Subcutaneous adipose tissue (tissue), 4 donors: ENCODE results near the gene RPUSD1. TPM values are rescaled to one million over a fixed set of nuclear protein-coding genes. Genes with fewer than 3 reads are reported as not detected.

ENCODE experiments used
- small RNA-seq: library from RNA; depleted of rRNA; stranded (forward); fragments of <200 nt; gene quantifications from one replicate; pipeline ENCODE3, GENCODE V24; 2016
- total RNA-seq, 4 donors: library from RNA; depleted of rRNA; stranded (reverse); fragments of >200 nt; gene quantifications; one replicate each; pipeline ENCODE4 v1.1.0, GENCODE V29; 2016
- TF ChIP-seq, protein P1 (sequence below): fragments of 450-650 bp; IDR thresholded peaks from one replicate; pipeline ENCODE4 v1.5.1; 2016; ENCODE audit warnings: low read depth, mild to moderate bottlenecking, control low read depth, antibody characterized with exemption, moderate library complexity

RPUSD1 gene
- total RNA-seq, 4 donors from 2014 or later: 9.9 to 13.0 (median 11.7) TPM

- TF ChIP-seq, protein P1, sequence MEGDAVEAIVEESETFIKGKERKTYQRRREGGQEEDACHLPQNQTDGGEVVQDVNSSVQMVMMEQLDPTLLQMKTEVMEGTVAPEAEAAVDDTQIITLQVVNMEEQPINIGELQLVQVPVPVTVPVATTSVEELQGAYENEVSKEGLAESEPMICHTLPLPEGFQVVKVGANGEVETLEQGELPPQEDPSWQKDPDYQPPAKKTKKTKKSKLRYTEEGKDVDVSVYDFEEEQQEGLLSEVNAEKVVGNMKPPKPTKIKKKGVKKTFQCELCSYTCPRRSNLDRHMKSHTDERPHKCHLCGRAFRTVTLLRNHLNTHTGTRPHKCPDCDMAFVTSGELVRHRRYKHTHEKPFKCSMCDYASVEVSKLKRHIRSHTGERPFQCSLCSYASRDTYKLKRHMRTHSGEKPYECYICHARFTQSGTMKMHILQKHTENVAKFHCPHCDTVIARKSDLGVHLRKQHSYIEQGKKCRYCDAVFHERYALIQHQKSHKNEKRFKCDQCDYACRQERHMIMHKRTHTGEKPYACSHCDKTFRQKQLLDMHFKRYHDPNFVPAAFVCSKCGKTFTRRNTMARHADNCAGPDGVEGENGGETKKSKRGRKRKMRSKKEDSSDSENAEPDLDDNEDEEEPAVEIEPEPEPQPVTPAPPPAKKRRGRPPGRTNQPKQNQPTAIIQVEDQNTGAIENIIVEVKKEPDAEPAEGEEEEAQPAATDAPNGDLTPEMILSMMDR: no peak
Observed at GRCh38 chr16:740764-741505, 47.2 kb downstream of the RPUSD1 start, which contains the start of gene CIAO3. TSS of gene CIAO3 (minus strand) at chr16:740997. CDS start at chr16:740985, 12 bp downstream.

DNA sequence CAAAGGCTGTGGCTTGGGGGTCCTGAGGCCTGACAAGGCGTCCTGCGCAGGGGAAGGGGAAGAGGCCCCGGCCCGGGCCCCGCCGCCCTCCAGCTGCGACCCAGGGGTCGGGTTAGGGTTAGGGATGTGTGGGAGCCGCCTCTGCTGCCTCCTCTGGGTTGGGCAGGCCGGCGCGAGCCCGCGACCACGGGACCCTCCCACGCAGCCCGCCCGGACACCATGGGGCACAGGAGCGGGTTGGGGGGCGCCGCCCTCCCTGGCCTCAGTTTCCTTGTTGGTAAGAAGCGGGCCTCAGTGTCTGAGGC is 47.8 kb downstream of the RPUSD1 start:
- TF ChIP-seq, protein P1: no peak

DNA sequence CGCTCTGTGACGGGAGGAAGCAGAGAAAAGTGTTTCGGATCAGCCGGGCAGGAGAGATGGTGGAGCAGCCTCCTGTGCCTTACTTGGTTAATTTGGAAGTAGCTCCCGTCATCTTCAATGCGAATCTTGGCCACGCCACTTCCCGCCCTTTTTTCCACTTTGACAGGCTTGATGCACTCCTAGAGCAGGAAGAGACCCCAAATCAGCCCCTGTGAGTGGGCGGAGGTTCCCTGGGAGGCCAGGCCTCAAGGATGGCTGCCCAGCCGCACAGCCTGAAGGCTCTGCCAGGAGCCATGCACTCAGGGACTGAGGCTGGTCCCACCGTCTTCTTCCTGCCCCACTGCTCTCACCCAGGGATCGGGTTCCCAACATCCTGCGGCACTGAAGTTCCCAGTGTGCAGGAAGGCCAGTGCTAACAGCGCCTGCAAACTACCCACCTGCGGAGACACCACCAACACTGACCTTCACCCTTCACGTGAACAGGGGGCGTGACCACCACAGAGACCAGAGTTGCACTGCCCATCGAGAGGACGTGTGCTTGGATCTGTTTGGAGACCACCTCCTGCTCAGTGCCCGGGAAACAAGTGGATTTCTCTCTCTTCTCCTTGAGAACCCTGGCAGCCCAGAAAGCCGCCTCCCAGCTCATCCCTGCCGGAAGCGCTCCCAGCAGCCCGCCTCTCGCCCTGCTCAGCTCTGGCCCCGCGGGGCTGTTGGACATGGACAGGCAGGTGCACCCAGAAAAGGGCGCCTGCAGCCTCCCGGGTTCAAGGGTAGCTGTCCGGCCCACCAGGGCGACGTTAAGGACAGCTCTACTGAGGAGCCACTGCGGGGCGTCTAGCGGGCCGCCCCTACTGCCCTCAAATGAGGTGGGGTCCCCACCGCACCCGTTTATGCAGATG is 48.4 kb downstream of the RPUSD1 start:
- TF ChIP-seq, protein P1: no peak

DNA sequence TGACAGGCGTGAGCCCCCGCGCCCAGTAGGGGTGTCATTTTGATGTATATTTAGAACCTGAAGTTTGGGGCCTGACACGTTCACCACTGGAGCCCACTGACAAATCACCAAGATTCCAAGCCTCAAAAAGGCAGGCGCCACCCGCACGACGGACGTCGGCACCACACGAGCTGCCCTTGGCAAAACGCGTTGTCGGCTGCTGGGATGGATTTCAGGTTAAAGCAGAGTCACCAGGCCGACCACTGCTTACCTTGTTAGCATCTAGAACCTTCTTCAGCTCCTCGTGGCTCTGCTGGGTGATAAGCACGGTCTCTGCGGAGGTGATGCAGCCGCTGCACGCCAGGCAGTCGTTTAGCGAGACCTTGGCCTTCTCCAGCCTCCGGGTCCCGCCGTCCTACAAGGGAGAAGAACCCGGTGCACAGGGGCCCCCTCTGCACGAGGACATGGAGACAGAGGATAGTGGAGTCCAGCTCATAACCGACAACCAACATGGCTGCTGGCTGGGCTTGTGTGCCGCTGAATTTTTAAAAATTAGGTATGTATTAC is 51.2 kb downstream of the RPUSD1 start:
- TF ChIP-seq, protein P1: no peak

DNA sequence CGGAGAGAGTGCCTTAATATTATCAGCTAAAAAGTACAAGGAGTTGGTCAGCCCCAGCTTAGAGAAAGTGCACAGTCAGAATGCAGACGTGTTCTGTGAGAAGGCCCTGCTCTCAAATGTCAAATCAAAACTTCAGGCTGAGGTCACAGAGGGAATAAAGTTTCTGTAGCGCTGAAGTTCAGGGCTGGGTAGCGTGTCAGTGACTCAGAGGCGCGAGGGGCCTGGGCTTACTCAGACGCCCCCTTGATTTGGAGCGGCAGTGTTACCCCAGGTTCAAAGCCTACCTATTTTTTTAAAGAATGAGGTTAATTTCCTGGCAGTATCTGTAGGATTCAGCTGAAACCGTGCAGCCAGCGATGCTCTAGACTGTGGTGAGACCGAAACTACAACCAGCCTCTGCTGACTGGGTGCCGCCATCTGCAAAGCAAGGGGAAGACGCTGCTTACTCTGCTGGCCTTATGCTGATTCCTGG is 52.2 kb downstream of the RPUSD1 start:
- TF ChIP-seq, protein P1: no peak

DNA sequence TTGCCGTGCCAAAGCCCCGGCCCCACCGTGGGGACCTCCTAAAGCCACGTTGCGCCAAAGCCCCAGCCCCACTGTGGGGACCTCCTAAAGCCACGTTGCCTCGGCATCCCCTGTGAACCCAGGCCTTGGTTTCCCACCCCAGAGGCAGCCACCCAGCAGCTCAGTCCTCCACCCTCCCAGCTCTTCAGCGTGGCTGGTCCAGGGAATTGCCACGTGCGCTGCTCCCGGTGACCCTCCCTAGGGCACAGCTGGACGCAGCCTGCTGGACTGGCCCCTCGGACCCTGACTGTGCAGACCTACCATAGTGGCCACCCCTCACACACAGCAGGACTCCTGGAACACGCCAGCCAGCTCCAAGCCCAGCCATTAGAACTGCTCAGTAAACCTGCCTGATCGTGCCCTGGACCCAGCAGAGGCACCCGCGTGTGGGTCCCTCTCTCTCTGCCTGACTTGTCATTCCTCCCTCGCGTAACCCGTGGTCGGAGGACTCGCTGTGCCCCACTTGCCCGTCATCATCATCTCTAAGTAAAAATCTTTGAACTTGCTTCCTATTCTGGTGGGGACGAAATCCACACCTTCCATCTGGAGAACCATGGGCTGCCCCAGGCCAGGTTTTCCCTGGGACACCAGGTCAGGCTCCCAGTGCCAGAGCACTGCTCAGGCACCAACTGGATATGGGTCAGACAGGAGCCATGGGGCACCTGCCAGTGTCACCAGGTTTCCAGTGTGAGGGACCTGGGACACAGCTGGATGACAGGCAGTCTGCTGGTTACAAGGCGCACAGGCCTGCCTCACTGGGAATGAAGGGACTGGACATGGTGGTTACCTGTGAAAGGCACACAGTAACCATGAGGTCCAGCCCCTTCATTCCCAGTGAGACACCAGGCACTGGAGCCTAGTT is 53.0 kb downstream of the RPUSD1 start:
- TF ChIP-seq, protein P1: no peak

Small RNAs within 50 kb of the gene (small RNA-seq; reads per million reads assigned to genes)
- not detected for gene MIR662

Other genes with a start within 250 kb of the RPUSD1 start
- not detected for gene PRR35, start 228.0 kb downstream of the RPUSD1 start, total RNA-seq
- gene NHLRC4, start 221.4 kb downstream of the RPUSD1 start, total RNA-seq: 1 to 10 TPM in 2 of 4 donors, under 1 TPM in 1, not detected in 1; 0.85 to 3.8 (median 2.0) TPM
- 10 to 100 TPM in 3 of 4 donors, 1 to 10 TPM in 1; 9.5 to 42.0 (median 16.4) TPM for gene PIGQ, start 218.4 kb downstream of the RPUSD1 start, total RNA-seq
- 10 to 100 TPM in 2 of 4 donors, 1 to 10 TPM in 2; 7.7 to 32.2 (median 12.3) TPM for gene RAB40C, start 198.3 kb downstream of the RPUSD1 start, total RNA-seq
- 1 to 10 TPM in 1 of 4 donors, not detected in 3; 1.5 TPM for gene WFIKKN1, start 157.4 kb downstream of the RPUSD1 start, total RNA-seq
- 100 to 1,000 TPM in 3 of 4 donors, 10 to 100 TPM in 1; 72.2 to 199 (median 117) TPM for gene METTL26, start 152.1 kb downstream of the RPUSD1 start, total RNA-seq
- 10 to 100 TPM; 19.2 to 60.7 (median 39.7) TPM for gene MCRIP2, start 146.6 kb downstream of the RPUSD1 start, total RNA-seq
- 10 to 100 TPM in 1 of 4 donors, 1 to 10 TPM in 3; 6.7 to 30.1 (median 8.4) TPM for gene WDR90, start 139.0 kb downstream of the RPUSD1 start, total RNA-seq
- gene RHOT2, start 120.2 kb downstream of the RPUSD1 start, total RNA-seq: 10 to 100 TPM; 26.2 to 75.4 (median 37.8) TPM
- gene RHBDL1, start 112.7 kb downstream of the RPUSD1 start, total RNA-seq: 1 to 10 TPM in 2 of 4 donors, under 1 TPM in 1, not detected in 1; 0.66 to 1.7 (median 1.3) TPM
- gene STUB1, start 108.0 kb downstream of the RPUSD1 start, total RNA-seq: 100 to 1,000 TPM; 107 to 244 (median 140) TPM
- 10 to 100 TPM; 27.4 to 67.8 (median 49.3) TPM for gene JMJD8, start 104.0 kb downstream of the RPUSD1 start, total RNA-seq
- gene WDR24, start 98.0 kb downstream of the RPUSD1 start, total RNA-seq: 10 to 100 TPM in 1 of 4 donors, 1 to 10 TPM in 3; 4.4 to 12.1 (median 6.4) TPM
- not detected for gene FBXL16, start 82.6 kb downstream of the RPUSD1 start, total RNA-seq
- gene METRN, start 73.3 kb downstream of the RPUSD1 start, total RNA-seq: 10 to 100 TPM; 13.3 to 29.5 (median 26.0) TPM
- gene ANTKMT, start 67.2 kb downstream of the RPUSD1 start, total RNA-seq: 10 to 100 TPM; 12.6 to 55.6 (median 23.7) TPM
- gene CCDC78, start 61.9 kb downstream of the RPUSD1 start, total RNA-seq: 1 to 10 TPM in 2 of 4 donors, under 1 TPM in 1, not detected in 1; 0.44 to 2.5 (median 1.5) TPM
- gene HAGHL, start 61.3 kb downstream of the RPUSD1 start, total RNA-seq: 1 to 10 TPM; 1.1 to 5.6 (median 2.6) TPM
- 10 to 100 TPM; 17.6 to 39.0 (median 22.5) TPM for gene CIAO3, start 47.4 kb downstream of the RPUSD1 start, total RNA-seq
- under 1 TPM in 2 of 4 donors, not detected in 2; 0.44 to 0.82 TPM for gene MSLN, start 27.6 kb downstream of the RPUSD1 start, total RNA-seq
- 10 to 100 TPM in 1 of 4 donors, 1 to 10 TPM in 3; 4.4 to 16.0 (median 8.9) TPM for gene CHTF18, start 239 bp upstream of the RPUSD1 start, total RNA-seq
- not detected for gene GNG13, start 12.4 kb upstream of the RPUSD1 start, total RNA-seq
- gene LMF1, start 182.6 kb upstream of the RPUSD1 start, total RNA-seq: 10 to 100 TPM; 16.0 to 30.3 (median 24.2) TPM
- 1 to 10 TPM in 1 of 4 donors, not detected in 3; 1.0 TPM for gene SOX8, start 193.4 kb upstream of the RPUSD1 start, total RNA-seq